ENCODE results near the gene HGFAC.

The HGFAC gene

DNA sequence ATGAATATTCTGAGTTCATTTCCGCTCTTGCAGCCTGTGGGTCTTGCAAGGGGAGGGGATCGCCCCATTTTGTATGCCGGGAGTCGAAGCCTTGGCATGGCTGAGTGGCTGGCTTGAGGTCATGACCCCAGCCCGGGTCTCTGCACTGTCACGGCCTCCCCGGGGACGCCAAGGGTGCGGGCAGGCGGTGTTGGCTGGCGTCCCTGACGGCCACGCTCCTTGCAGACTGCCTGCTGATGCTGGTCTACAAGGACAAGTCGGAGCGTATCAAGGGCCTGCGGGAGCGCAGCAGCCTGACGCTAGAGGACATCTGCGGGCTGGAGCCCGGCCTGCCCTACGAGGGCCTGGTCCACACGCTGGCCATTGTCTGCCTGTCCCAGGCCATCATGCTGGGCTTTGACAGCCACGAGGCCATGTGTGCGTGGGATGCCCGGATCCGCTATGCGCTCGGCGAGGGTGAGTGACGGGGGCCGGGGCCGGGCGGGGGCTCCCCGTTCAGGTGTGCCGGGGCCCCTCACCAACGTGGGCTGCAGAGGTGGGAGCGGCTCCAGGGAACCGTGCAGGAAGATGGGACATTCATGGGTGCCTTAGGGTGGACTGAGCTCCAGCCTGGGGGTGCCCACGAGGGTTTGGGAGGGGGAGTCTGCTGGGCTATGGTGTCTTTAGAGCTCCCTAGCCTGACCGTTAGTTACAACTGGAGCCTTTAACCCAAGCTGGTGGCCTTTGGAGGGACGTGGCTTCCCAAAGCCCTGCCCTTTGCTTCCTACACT lies 31.6 kb downstream of the HGFAC start:
- Mint-ChIP-seq H3K4me3 (no peak overlapping the region), H3K36me3 (ENCODE audit: low read depth) (no peaks in the 10 kb centered on the region), H3K27ac (no peak overlapping the region), H3K9me3 (no peaks in the 10 kb centered on the region), H3K27me3 (peaks cover 2% of the 10 kb centered on the region), H3K4me1 (no peaks in the 10 kb centered on the region)
- no peak for ATAC-seq
- no peak for DNase-seq

GRCh38 chr4:3473996-3474765 lies 32.4 kb downstream of the HGFAC start:
- ATAC-seq: no peak
- H3K4me1 Mint-ChIP-seq: no peaks in the 10 kb centered on the region
- no peak for DNase-seq
- H3K36me3 Mint-ChIP-seq (ENCODE audit: low read depth): no peaks in the 10 kb centered on the region
- H3K4me3 Mint-ChIP-seq: no peak overlapping the region
- H3K27me3 Mint-ChIP-seq: peaks cover 2% of the 10 kb centered on the region
- H3K9me3 Mint-ChIP-seq: no peaks in the 10 kb centered on the region
- no peak overlapping the region for H3K27ac Mint-ChIP-seq

GRCh38 chr4:3475041-3475712 lies 33.4 kb downstream of the HGFAC start:
- Mint-ChIP-seq H3K9me3 (no peaks in the 10 kb centered on the region), H3K27me3 (peaks cover 2% of the 10 kb centered on the region), H3K36me3 (ENCODE audit: low read depth) (no peaks in the 10 kb centered on the region), H3K4me1 (no peaks in the 10 kb centered on the region), H3K4me3 (no peak overlapping the region), H3K27ac (no peak overlapping the region)
- no peak for DNase-seq
- no peak for ATAC-seq

DNA sequence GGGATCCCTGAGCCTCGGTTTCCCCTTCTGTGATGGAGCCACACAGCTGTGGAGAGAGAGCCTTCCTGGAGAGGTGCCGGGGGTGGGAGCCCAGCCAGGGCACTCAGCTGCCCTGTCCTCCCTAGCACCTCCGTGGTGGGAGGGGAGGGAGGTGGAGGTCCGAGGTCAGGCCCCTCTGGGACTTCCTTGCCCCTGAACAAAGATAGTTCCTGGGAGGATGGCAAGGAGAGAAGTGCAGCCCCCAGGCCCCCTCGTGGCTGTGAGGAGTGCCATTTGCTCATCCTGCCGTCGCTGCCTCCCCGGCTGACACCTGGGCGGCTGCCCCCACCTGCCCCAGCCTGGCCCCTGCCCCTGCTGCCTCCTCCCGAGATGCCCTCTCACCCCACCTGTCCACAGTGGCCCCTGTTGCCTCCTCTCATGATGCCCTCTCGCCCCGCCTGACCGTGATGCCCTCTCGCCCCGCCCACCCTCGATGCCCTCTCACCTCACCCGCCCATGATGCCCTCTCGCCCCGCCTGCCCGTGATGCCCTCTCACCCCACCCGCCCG lies 34.0 kb downstream of the HGFAC start:
- Mint-ChIP-seq H3K27me3 (peaks cover 2% of the 10 kb centered on the region), H3K9me3 (no peaks in the 10 kb centered on the region), H3K27ac (no peak overlapping the region), H3K36me3 (ENCODE audit: low read depth) (no peaks in the 10 kb centered on the region), H3K4me3 (no peak overlapping the region), H3K4me1 (no peaks in the 10 kb centered on the region)
- DNase-seq: no peak
- ATAC-seq: no peak

DNA sequence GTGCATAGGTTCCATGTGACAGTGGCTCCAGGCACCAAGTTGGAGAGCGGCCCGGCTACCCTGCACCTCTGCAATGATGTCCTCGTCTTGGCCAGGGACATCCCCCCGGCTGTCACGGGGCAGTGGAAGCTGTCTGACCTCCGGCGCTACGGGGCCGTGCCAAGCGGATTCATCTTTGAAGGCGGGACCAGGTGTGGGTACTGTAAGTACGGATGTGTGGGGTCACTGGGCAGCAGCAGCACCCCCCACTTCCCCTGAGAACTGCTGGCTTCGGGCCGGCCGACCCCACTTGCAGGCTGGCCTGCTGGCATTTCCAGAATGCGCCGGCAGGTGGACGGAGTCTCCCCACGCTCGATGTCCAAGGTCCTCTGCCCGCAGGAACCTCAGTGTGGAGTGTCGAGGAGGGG lies 34.6 kb downstream of the HGFAC start:
- Mint-ChIP-seq H3K4me1 (no peaks in the 10 kb centered on the region), H3K9me3 (no peaks in the 10 kb centered on the region), H3K27ac (no peak overlapping the region)

DNA sequence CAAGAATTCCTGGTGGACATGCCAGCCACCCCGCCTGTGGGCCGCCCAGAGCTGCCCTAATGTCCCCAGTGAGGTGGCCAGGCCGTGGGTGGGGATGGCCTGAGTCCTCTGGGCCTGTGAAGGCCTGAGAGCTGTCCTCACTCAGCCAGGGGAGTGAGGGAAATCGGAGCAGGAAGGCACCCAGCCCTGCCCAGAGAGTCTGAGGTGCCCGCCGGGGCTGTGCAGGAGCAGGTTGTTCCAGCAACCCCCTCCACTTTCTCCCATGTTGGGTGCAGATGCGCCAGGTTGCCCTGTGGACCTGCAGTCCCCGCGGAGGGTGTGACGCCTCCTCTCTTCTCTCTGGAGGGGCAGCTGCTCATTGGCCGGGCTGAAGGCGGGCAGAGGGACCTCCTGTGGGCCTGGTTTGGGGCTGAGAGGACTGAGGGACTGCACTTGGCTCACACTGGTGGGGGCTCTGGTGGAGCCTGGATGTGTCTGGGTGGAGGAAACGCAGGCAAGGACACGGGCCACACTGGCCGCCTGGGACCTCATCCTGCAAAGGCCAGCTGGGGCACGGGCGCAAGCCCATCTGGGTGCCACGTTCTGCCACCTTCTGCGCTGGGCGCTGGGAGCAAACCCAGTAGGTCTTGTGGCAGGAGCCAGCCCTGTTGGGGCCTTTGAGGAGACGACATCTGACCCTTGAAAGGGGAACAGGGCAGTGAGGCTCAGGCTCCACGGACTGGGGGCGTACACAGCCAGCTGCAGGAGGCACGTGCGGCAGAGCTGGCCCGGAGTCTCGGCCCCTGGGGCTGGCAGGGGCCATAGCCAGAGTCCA lies 35.4 kb downstream of the HGFAC start:
- ATAC-seq: no peak

More for the DNA sequence above, 34.6 kb downstream of the HGFAC start:
- peaks cover 7% of the 10 kb centered on the region for H3K27me3 Mint-ChIP-seq
- H3K4me3 Mint-ChIP-seq: no peak overlapping the region
- no peak for ATAC-seq
- no peaks in the 10 kb centered on the region for H3K36me3 Mint-ChIP-seq (ENCODE audit: low read depth)
- DNase-seq: no peak

DNA sequence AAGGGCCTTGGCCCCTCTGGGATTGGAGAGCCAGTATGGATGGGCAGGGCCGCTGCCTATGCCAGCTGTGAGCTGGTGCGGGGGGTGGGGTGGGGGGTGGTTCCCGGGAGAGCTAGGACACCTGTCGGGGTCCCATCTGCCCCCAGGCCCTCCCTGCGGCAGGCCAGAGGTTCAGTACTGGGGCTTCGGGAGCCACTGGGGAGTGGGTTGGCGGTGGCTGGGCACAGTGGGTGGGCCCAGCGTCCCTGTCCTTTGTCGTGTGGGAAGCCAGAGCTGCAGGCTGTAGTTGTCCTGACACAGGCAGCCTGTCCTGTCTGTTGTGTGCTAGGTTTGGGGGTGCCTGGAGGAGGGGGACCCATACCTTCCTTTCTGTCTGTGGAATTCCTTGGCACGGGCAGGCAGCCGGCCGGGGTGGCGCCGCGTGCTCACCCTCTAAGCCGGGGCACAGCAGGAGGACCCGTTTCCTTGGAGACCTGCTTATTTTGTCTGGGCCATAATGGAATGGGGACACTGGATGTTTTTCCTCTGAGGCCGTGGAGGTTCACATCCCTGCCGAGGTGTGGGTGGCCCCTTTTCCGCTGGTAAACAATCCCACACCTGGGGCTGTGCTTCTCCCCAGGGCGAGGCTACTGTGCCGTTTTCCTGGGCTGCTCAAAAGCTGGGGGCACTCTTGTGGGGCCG lies 36.1 kb downstream of the HGFAC start:
- ATAC-seq: no peak
- no peaks in the 10 kb centered on the region for H3K4me1 Mint-ChIP-seq
- H3K27ac Mint-ChIP-seq: no peak overlapping the region
- H3K9me3 Mint-ChIP-seq: no peaks in the 10 kb centered on the region
- no peaks in the 10 kb centered on the region for H3K36me3 Mint-ChIP-seq (ENCODE audit: low read depth)
- no peak for DNase-seq
- H3K27me3 Mint-ChIP-seq: peaks cover 16% of the 10 kb centered on the region
- no peak overlapping the region for H3K4me3 Mint-ChIP-seq

More for the DNA sequence above, 35.4 kb downstream of the HGFAC start:
- Mint-ChIP-seq H3K4me1 (no peaks in the 10 kb centered on the region), H3K36me3 (ENCODE audit: low read depth) (no peaks in the 10 kb centered on the region), H3K27ac (no peak overlapping the region), H3K4me3 (no peak overlapping the region), H3K27me3 (peaks cover 14% of the 10 kb centered on the region), H3K9me3 (no peaks in the 10 kb centered on the region)
- DNase-seq: no peak

- no peak for DNase-seq
- Mint-ChIP-seq H3K27me3 (peaks cover 16% of the 10 kb centered on the region), H3K4me1 (no peaks in the 10 kb centered on the region)
Measured at GRCh38 chr4:3478446-3479357, 36.9 kb downstream of the HGFAC start.

DNA sequence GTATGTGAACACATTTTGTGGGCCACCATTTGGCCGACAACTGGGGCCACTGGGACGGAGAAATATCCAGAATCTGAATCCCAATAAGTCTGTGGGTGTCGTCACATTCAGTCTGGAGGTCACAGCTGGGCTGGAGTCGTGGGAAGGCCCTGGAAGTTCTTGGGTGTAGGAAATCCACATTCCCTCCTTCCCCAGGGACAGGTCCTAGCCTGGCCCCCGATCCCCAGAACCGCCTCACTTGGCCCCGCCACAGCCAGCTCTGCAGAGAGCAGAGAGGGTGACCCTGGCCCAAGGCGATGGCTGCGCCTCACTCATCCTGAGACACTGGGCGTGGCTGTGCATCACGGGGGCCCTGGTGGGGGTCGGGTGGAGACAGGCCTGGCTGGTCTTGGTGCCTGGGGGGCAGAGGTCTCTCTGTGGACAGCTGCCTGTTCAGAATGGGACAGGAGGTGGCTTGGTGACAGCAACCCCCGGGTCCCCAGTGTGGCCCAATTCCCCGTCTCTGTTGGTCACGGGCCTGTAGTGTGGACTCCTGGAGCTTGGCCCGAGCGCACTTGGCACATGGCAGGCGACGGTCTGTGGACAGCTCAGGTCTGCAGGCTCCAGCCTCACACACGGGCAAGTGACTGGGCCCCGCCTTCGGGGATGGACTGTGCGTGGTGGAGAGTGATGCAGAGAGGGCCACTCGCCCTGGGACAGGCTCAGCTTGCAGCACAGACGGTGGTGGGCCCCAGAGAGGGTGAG lies 37.8 kb downstream of the HGFAC start:
- no peak for ATAC-seq
- Mint-ChIP-seq H3K36me3 (ENCODE audit: low read depth) (no peaks in the 10 kb centered on the region), H3K27me3 (peaks cover 19% of the 10 kb centered on the region), H3K27ac (no peak overlapping the region), H3K4me1 (no peaks in the 10 kb centered on the region), H3K9me3 (no peaks in the 10 kb centered on the region), H3K4me3 (no peak overlapping the region)
- DNase-seq: no peak

More at GRCh38 chr4:3478446-3479357, 36.9 kb downstream of the HGFAC start:
- no peak overlapping the region for H3K4me3 Mint-ChIP-seq
- ATAC-seq: no peak
- no peaks in the 10 kb centered on the region for H3K36me3 Mint-ChIP-seq (ENCODE audit: low read depth)
- no peaks in the 10 kb centered on the region for H3K9me3 Mint-ChIP-seq
- H3K27ac Mint-ChIP-seq: no peak overlapping the region

GRCh38 chr4:3480528-3481112 lies 38.9 kb downstream of the HGFAC start:
- Mint-ChIP-seq H3K4me1 (no peaks in the 10 kb centered on the region), H3K9me3 (no peaks in the 10 kb centered on the region), H3K4me3 (no peak overlapping the region), H3K36me3 (ENCODE audit: low read depth) (no peaks in the 10 kb centered on the region), H3K27ac (no peak overlapping the region), H3K27me3 (peaks cover 21% of the 10 kb centered on the region)
- DNase-seq: peak; percentile 82
- ATAC-seq: peak; percentile 67

GRCh38 chr4:3481113-3481531 lies 39.4 kb downstream of the HGFAC start:
- H3K36me3 Mint-ChIP-seq (ENCODE audit: low read depth): no peaks in the 10 kb centered on the region
- H3K27ac Mint-ChIP-seq: no peak overlapping the region
- peaks cover 21% of the 10 kb centered on the region for H3K27me3 Mint-ChIP-seq
- H3K9me3 Mint-ChIP-seq: no peaks in the 10 kb centered on the region
- no peaks in the 10 kb centered on the region for H3K4me1 Mint-ChIP-seq
- DNase-seq (no peak), ATAC-seq (no peak)
- no peak overlapping the region for H3K4me3 Mint-ChIP-seq

DNA sequence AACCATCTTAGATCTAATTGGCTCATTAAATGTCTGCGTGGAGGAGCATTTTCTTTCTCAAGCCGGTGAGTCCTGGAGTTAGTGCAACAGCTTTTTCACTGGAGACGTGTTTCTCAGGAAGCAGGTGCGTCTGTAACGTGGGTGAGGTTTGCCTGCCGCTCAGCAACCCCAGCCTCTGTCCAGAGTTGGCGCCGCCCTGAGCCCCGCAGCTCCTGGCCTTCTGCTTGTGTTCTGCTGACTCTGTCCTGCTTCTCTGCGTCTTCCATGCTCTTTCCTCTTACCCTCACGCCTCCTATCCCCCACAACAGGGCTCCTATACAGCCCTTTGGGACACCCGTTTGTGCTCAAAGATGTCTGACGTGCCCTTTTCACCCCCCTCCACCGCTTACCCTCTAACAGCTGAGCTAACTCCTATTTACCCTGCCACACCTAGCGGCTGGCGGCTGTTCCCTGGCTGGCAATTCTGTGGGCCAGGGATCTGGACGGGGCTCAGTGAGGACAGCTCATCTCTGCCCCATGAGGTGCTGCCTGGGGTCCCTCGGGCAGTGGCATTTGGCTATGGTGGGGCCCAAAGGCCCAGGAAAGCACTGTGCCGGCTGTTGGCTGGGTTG lies 40.1 kb downstream of the HGFAC start:
- H3K36me3 Mint-ChIP-seq (ENCODE audit: low read depth): no peaks in the 10 kb centered on the region
- DNase-seq (no peak), ATAC-seq (no peak)
- no peaks in the 10 kb centered on the region for H3K9me3 Mint-ChIP-seq
- no peaks in the 10 kb centered on the region for H3K4me1 Mint-ChIP-seq
- no peak overlapping the region for H3K27ac Mint-ChIP-seq
- H3K27me3 Mint-ChIP-seq: peaks cover 19% of the 10 kb centered on the region
- no peak overlapping the region for H3K4me3 Mint-ChIP-seq
